ENCODE results near the gene SORCS2. TPM values are rescaled to one million over a fixed set of nuclear protein-coding genes. Genes with fewer than 3 reads are reported as not detected.

Gene SORCS2
- polyA plus RNA-seq, 1 donor from 2014 or later: 1.0 TPM

GRCh38 chr4:7719354-7720174 is 527.2 kb downstream of the SORCS2 start:
- H4K20me1 ChIP-seq (ENCODE audit: insufficient read depth): no peaks in the 10 kb centered on the region
- H2AFZ ChIP-seq (ENCODE audit: low read depth, low read length): no peak overlapping the region
- no peaks in the 10 kb centered on the region for H3F3A ChIP-seq (ENCODE audit: insufficient read depth, low read length, poor library complexity, severe bottlenecking)
- no peak overlapping the region for H3K27ac ChIP-seq (ENCODE audit: low read length)
- no peak overlapping the region for H3K4me2 ChIP-seq (ENCODE audit: low read length)
- H3K9me2 ChIP-seq (ENCODE audit: insufficient read depth, low read length): no peaks in the 10 kb centered on the region
- no peaks in the 10 kb centered on the region for H3K79me2 ChIP-seq (replicated peaks; ENCODE audit: insufficient read depth, low read length)
- H3K9ac ChIP-seq (ENCODE audit: low read length): no peak overlapping the region
- no peaks in the 10 kb centered on the region for H3K36me3 ChIP-seq (ENCODE audit: insufficient read depth, low read length)
- no peaks in the 10 kb centered on the region for H3K9me3 ChIP-seq (ENCODE audit: low read length)
- no peak overlapping the region for H3K4me3 ChIP-seq (ENCODE audit: low read length)
- H3K27me3 ChIP-seq (ENCODE audit: insufficient read depth, low read depth, low read length): no peaks in the 10 kb centered on the region
- TF ChIP-seq, protein P1, sequence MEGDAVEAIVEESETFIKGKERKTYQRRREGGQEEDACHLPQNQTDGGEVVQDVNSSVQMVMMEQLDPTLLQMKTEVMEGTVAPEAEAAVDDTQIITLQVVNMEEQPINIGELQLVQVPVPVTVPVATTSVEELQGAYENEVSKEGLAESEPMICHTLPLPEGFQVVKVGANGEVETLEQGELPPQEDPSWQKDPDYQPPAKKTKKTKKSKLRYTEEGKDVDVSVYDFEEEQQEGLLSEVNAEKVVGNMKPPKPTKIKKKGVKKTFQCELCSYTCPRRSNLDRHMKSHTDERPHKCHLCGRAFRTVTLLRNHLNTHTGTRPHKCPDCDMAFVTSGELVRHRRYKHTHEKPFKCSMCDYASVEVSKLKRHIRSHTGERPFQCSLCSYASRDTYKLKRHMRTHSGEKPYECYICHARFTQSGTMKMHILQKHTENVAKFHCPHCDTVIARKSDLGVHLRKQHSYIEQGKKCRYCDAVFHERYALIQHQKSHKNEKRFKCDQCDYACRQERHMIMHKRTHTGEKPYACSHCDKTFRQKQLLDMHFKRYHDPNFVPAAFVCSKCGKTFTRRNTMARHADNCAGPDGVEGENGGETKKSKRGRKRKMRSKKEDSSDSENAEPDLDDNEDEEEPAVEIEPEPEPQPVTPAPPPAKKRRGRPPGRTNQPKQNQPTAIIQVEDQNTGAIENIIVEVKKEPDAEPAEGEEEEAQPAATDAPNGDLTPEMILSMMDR (IDR thresholded peaks at IDR 0.05; ENCODE audit: poor library complexity, severe bottlenecking): peak; percentile 93
- peak; percentile 96 for TF ChIP-seq RAD21 (conservative IDR thresholded peaks at IDR 0.05)
- no peak for TF ChIP-seq TAF1 (IDR thresholded peaks at IDR 0.05; ENCODE audit: low read depth)
- no peak for TF ChIP-seq EP300 (conservative IDR thresholded peaks at IDR 0.05; ENCODE audit: poor library complexity, severe bottlenecking)
- TF ChIP-seq, protein P2, sequence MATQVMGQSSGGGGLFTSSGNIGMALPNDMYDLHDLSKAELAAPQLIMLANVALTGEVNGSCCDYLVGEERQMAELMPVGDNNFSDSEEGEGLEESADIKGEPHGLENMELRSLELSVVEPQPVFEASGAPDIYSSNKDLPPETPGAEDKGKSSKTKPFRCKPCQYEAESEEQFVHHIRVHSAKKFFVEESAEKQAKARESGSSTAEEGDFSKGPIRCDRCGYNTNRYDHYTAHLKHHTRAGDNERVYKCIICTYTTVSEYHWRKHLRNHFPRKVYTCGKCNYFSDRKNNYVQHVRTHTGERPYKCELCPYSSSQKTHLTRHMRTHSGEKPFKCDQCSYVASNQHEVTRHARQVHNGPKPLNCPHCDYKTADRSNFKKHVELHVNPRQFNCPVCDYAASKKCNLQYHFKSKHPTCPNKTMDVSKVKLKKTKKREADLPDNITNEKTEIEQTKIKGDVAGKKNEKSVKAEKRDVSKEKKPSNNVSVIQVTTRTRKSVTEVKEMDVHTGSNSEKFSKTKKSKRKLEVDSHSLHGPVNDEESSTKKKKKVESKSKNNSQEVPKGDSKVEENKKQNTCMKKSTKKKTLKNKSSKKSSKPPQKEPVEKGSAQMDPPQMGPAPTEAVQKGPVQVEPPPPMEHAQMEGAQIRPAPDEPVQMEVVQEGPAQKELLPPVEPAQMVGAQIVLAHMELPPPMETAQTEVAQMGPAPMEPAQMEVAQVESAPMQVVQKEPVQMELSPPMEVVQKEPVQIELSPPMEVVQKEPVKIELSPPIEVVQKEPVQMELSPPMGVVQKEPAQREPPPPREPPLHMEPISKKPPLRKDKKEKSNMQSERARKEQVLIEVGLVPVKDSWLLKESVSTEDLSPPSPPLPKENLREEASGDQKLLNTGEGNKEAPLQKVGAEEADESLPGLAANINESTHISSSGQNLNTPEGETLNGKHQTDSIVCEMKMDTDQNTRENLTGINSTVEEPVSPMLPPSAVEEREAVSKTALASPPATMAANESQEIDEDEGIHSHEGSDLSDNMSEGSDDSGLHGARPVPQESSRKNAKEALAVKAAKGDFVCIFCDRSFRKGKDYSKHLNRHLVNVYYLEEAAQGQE (IDR thresholded peaks at IDR 0.05; ENCODE audit: borderline replicate concordance): no peak
- peak; percentile 97 for TF ChIP-seq SMC3 (conservative IDR thresholded peaks at IDR 0.05; ENCODE audit: poor library complexity)
- no peak for TF ChIP-seq POLR2AphosphoS5 (IDR thresholded peaks at IDR 0.05)
- TF ChIP-seq EZH2 (IDR thresholded peaks at IDR 0.05; ENCODE audit: borderline replicate concordance, insufficient read depth, low read length, poor library complexity, severe bottlenecking): no peak
- TF ChIP-seq MXI1 (conservative IDR thresholded peaks at IDR 0.05; ENCODE audit: poor library complexity, severe bottlenecking): no peak

- Histone ChIP-seq H3K27ac (ENCODE audit: low read length) (no peak overlapping the region), H3K9me3 (ENCODE audit: low read length) (no peaks in the 10 kb centered on the region), H3K9ac (ENCODE audit: low read length) (no peak overlapping the region), H3K9me2 (ENCODE audit: insufficient read depth, low read length) (no peaks in the 10 kb centered on the region), H4K20me1 (ENCODE audit: insufficient read depth) (no peaks in the 10 kb centered on the region), H3K4me2 (ENCODE audit: low read length) (no peak overlapping the region), H3K27me3 (ENCODE audit: insufficient read depth, low read depth, low read length) (no peaks in the 10 kb centered on the region), H3K79me2 (replicated peaks; ENCODE audit: insufficient read depth, low read length) (no peaks in the 10 kb centered on the region), H3K36me3 (ENCODE audit: insufficient read depth, low read length) (no peaks in the 10 kb centered on the region), H3F3A (ENCODE audit: insufficient read depth, low read length, poor library complexity, severe bottlenecking) (no peaks in the 10 kb centered on the region), H3K4me3 (ENCODE audit: low read length) (no peak overlapping the region), H2AFZ (ENCODE audit: low read depth, low read length) (no peak overlapping the region)
- TF ChIP-seq SMC3 (conservative IDR thresholded peaks at IDR 0.05; ENCODE audit: poor library complexity): no peak
- TF ChIP-seq EZH2 (IDR thresholded peaks at IDR 0.05; ENCODE audit: borderline replicate concordance, insufficient read depth, low read length, poor library complexity, severe bottlenecking): no peak
- TF ChIP-seq EP300 (conservative IDR thresholded peaks at IDR 0.05; ENCODE audit: poor library complexity, severe bottlenecking): no peak
- TF ChIP-seq, protein P1 (IDR thresholded peaks at IDR 0.05; ENCODE audit: poor library complexity, severe bottlenecking): no peak
- no peak for TF ChIP-seq TAF1 (IDR thresholded peaks at IDR 0.05; ENCODE audit: low read depth)
- TF ChIP-seq RAD21 (conservative IDR thresholded peaks at IDR 0.05): no peak
- TF ChIP-seq, protein P2 (IDR thresholded peaks at IDR 0.05; ENCODE audit: borderline replicate concordance): no peak
- no peak for TF ChIP-seq MXI1 (conservative IDR thresholded peaks at IDR 0.05; ENCODE audit: poor library complexity, severe bottlenecking)
- TF ChIP-seq POLR2AphosphoS5 (IDR thresholded peaks at IDR 0.05): no peak
These were observed 529.7 kb downstream of the SORCS2 start for GRCh38 chr4:7721984-7722551.

Data from neural cell (in vitro differentiated cells).